ENCODE measurements around the gene ZFC3H1. TPM values are rescaled to one million over a fixed set of nuclear protein-coding genes. Genes with fewer than 3 reads are reported as not detected.
A peak's percentile ranks its signal among the peaks of the same experiment; 100 is the strongest.
"Not testable (repeated sequence)": the region's sequence is repeated elsewhere in the genome, so short reads cannot be mapped to it uniquely, and the experiment has no call there.

The ZFC3H1 gene
- total RNA-seq, 1 experiment from 2014 or later, result 13.4 TPM

GRCh38 chr12:71599210-71599609, 64.4 kb downstream of the ZFC3H1 start:
- DNase-seq (ENCODE audit: low read depth, low spot score), result no peak
- in situ Hi-C loops (cut with HindIII; ENCODE audit: low pct_unique_long_range_greater_than_20kb, low sequenced_read_pairs), result no loop called here

GRCh38 chr12:71594214-71594948, 69.3 kb downstream of the ZFC3H1 start:
- peak; percentile 48 for DNase-seq (ENCODE audit: low read depth, low spot score)
- in situ Hi-C loops (cut with HindIII; ENCODE audit: low pct_unique_long_range_greater_than_20kb, low sequenced_read_pairs), result no loop called here

GRCh38 chr12:71592841-71593240, 70.8 kb downstream of the ZFC3H1 start:
- in situ Hi-C loops (cut with HindIII; ENCODE audit: low pct_unique_long_range_greater_than_20kb, low sequenced_read_pairs), result no loop called here
- DNase-seq (ENCODE audit: low read depth, low spot score), result no peak

- no peak for DNase-seq (ENCODE audit: low read depth, low spot score)
- in situ Hi-C loops (cut with HindIII; ENCODE audit: low pct_unique_long_range_greater_than_20kb, low sequenced_read_pairs), result no loop called here
Measured at GRCh38 chr12:71591601-71592000, 72.0 kb downstream of the ZFC3H1 start.

GRCh38 chr12:71589478-71589881, 74.2 kb downstream of the ZFC3H1 start:
- in situ Hi-C loops (cut with HindIII; ENCODE audit: low pct_unique_long_range_greater_than_20kb, low sequenced_read_pairs), result no loop called here
- no peak for DNase-seq (ENCODE audit: low read depth, low spot score)

GRCh38 chr12:71587012-71587411, 76.6 kb downstream of the ZFC3H1 start:
- in situ Hi-C loops (cut with HindIII; ENCODE audit: low pct_unique_long_range_greater_than_20kb, low sequenced_read_pairs), result no loop called here
- no peak for DNase-seq (ENCODE audit: low read depth, low spot score)

GRCh38 chr12:71585218-71585617, 78.4 kb downstream of the ZFC3H1 start:
- no peak for DNase-seq (ENCODE audit: low read depth, low spot score)
- in situ Hi-C loops (cut with HindIII; ENCODE audit: low pct_unique_long_range_greater_than_20kb, low sequenced_read_pairs), result no loop called here

- no peak for DNase-seq (ENCODE audit: low read depth, low spot score)
- in situ Hi-C loops (cut with HindIII; ENCODE audit: low pct_unique_long_range_greater_than_20kb, low sequenced_read_pairs), result no loop called here
Measured at GRCh38 chr12:71584356-71584755, 79.3 kb downstream of the ZFC3H1 start.

GRCh38 chr12:71582925-71583324, 80.7 kb downstream of the ZFC3H1 start:
- in situ Hi-C loops (cut with HindIII; ENCODE audit: low pct_unique_long_range_greater_than_20kb, low sequenced_read_pairs), result no loop called here
- no peak for DNase-seq (ENCODE audit: low read depth, low spot score)

GRCh38 chr12:71581206-71581605, 82.4 kb downstream of the ZFC3H1 start:
- no peak for DNase-seq (ENCODE audit: low read depth, low spot score)
- in situ Hi-C loops (cut with HindIII; ENCODE audit: low pct_unique_long_range_greater_than_20kb, low sequenced_read_pairs), result no loop called here

GRCh38 chr12:71578694-71579258, 84.9 kb downstream of the ZFC3H1 start:
- in situ Hi-C loops (cut with HindIII; ENCODE audit: low pct_unique_long_range_greater_than_20kb, low sequenced_read_pairs), result no loop called here
- no peak for DNase-seq (ENCODE audit: low read depth, low spot score)

GRCh38 chr12:71576496-71576895, 87.2 kb downstream of the ZFC3H1 start:
- in situ Hi-C loops (cut with HindIII; ENCODE audit: low pct_unique_long_range_greater_than_20kb, low sequenced_read_pairs), result no loop called here
- no peak for DNase-seq (ENCODE audit: low read depth, low spot score)

GRCh38 chr12:71569885-71570284, 93.8 kb downstream of the ZFC3H1 start:
- in situ Hi-C loops (cut with HindIII; ENCODE audit: low pct_unique_long_range_greater_than_20kb, low sequenced_read_pairs); DNase-seq (ENCODE audit: low read depth, low spot score): not testable (repeated sequence)

- DNase-seq (ENCODE audit: low read depth, low spot score), result no peak
- in situ Hi-C loops (cut with HindIII; ENCODE audit: low pct_unique_long_range_greater_than_20kb, low sequenced_read_pairs), result no loop called here
Measured at GRCh38 chr12:71567537-71567936, 96.1 kb downstream of the ZFC3H1 start.

- DNase-seq (ENCODE audit: low read depth, low spot score), result no peak
- in situ Hi-C loops (cut with HindIII; ENCODE audit: low pct_unique_long_range_greater_than_20kb, low sequenced_read_pairs), result no loop called here
Measured at GRCh38 chr12:71566655-71567054, 97.0 kb downstream of the ZFC3H1 start.

- no peak for DNase-seq (ENCODE audit: low read depth, low spot score)
- in situ Hi-C loops (cut with HindIII; ENCODE audit: low pct_unique_long_range_greater_than_20kb, low sequenced_read_pairs), result no loop called here
Measured at GRCh38 chr12:71565535-71565934, 98.1 kb downstream of the ZFC3H1 start.

- in situ Hi-C loops (cut with HindIII; ENCODE audit: low pct_unique_long_range_greater_than_20kb, low sequenced_read_pairs), result no loop called here
- no peak for DNase-seq (ENCODE audit: low read depth, low spot score)
Measured at GRCh38 chr12:71562676-71563595, 100.7 kb downstream of the ZFC3H1 start.

Measured in SK-MEL-5 (cell line).